Jurkat, Clone E6-1 (cell line): Measurements from ENCODE around the gene TAS2R1. TPM values are rescaled to one million over a fixed set of nuclear protein-coding genes. Genes with fewer than 3 reads are reported as not detected.

ENCODE experiments used
- DNase-seq: peaks from one replicate; pipeline ENCODE4 v3.0.0-alpha.2; 2011; ENCODE audit warnings: low read depth, low spot score
- H3K4me3 ChIP-seq: 2 replicates; pipeline ENCODE4 v1.5.1; 2011; ENCODE audit warnings: mild to moderate bottlenecking, low read length, control low read depth, moderate library complexity
- polyA plus RNA-seq: library from polyadenylated mRNA; unstranded; fragments of >200 nt; gene quantifications from one replicate; pipeline ENCODE4 v1.2.1, GENCODE V29; 2012; ENCODE audit warnings: missing spikeins; ENCODE audit not compliant: insufficient read length, insufficient read depth

TAS2R1 gene, protein sequence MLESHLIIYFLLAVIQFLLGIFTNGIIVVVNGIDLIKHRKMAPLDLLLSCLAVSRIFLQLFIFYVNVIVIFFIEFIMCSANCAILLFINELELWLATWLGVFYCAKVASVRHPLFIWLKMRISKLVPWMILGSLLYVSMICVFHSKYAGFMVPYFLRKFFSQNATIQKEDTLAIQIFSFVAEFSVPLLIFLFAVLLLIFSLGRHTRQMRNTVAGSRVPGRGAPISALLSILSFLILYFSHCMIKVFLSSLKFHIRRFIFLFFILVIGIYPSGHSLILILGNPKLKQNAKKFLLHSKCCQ
- not detected for polyA plus RNA-seq

DNA sequence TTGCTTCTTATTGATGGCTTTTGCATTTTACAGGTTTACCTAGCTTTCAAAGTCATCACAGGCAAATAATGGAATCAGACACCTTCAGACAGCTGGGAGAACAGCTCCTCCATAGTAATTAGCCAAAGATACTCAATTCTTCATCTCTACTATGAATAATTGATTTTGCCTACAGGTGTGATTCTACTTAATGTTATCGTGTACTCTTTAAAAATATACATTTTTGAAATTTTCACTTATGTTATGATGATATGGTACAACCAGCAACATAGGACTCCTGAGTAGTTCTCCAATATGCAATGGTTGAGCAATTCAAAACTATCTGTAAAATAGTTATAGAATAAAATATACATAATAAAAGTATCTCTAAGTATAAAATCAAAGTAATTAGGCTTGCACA, at the start of gene TAS2R1:
Gene TAS2R1 (minus strand): TSS at position 101 of the 400 bp plus-strand sequence. CDS start 319 bp downstream, outside the sequence.
- no peak for DNase-seq
- no peak within 1 kb of the TSS for H3K4me3 ChIP-seq

DNA sequence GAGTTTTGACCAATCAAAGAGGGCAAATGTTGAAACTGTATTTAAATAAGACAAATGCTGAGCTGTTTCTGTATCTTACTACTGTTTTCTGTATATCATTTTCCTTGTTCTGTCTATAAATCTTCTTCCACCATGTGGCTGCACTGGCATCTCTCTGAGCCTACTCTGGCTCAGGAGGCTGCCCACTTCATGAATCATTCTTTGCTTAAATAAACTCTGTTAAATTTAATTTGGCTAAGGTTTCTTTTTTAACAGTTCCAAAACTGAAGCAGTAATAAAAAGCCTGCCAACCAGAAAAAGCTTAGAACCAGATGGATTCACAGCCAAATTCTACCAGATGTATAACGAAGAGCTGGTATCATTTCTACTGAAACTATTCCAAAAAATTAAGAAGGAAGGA, 40.2 kb upstream of the TAS2R1 start:
- no peak overlapping the region for H3K4me3 ChIP-seq
- DNase-seq, result no peak

DNA sequence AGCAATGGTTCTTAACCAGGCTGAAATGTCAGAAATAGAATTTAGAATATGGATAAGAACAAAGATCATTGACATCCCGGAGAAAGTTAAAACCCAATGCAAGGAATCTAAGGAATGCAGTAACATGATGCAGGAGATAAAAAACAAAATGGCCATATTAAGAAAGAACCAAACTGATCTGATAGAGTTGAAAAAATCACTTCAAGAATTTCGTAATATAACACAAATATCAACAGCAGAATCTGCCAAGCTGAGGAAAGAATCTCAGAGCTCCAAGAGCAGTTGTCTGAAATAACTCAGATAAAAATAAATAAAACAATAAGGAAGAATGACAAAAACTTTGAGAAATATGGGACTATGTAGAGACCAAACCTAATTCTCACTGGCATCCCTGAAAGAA, 37.8 kb upstream of the TAS2R1 start:
- no peak for DNase-seq
- H3K4me3 ChIP-seq, result no peak overlapping the region

DNA sequence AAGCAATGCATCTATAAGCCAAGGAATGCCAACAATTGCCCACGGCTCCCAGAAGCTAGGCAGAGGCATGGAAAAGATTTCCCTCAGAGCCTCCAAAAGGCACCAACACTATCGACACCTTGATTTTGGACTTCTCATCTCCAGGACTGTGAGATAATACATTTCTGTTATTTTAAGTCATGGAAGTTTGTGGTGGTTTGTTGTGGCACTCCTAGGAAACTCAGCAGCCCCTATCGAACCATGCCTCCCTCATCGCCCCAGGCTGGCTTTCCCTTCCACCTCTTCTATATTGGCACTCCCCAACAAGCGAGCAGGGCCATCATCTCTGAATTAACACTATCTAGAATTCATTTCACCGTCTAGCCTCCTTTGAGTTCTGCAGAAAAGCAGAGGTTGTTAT, 33.7 kb upstream of the TAS2R1 start:
- no peak for DNase-seq

DNA sequence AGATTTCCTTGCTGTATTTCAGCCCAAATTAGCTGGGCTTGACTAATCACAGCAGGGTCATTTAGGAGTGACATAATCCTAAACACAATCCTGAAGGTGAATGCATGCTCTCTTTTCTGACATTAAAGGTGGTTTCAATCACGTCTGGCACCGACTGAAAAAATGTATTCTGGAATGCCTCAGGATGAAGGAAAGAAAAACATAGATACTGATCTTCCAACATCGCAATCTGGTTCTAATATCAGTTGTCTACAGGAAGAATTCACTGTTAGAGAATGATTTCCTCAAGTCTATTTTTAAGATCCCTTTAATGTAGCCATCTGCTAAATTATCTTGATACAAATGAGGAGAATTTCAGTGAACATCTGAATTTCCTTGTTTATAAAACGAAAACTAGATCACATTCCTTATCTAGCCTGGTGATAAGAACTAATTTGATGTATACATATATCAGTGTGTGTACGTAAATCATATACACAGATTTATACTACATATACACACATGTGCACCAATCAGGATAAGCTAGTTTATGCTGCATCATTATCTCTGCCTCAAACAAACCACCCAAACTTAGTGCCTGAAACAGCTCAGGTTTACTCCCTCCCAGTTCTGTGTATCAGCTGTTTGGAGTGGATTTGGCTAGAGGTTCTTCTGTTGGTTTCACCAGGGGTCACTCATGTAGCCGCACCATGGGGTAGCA, 31.3 kb upstream of the TAS2R1 start:
- no peak for DNase-seq
- H3K4me3 ChIP-seq, result no peak overlapping the region

More for the DNA sequence above, 33.7 kb upstream of the TAS2R1 start:
- H3K4me3 ChIP-seq, result no peak overlapping the region

DNA sequence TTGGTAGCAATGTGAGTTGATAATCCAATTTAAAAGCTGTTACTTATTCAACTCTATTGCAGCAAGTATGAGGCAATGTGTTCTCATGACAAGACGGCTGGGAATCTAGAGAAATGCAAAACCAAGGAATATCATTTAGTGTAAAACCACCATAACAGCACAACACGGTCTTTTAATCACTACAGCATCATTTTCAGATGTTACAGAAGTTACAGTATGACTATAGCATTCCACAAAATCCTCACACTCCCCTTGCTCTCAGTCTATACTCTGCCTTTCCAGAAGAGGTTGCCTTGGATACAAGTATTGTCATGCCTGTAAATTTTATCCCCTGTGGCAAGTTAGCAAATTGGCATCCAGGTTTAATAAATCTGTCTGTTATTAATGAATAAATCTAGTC, 28.6 kb upstream of the TAS2R1 start:
- no peak for DNase-seq
- H3K4me3 ChIP-seq, result no peak overlapping the region

DNA sequence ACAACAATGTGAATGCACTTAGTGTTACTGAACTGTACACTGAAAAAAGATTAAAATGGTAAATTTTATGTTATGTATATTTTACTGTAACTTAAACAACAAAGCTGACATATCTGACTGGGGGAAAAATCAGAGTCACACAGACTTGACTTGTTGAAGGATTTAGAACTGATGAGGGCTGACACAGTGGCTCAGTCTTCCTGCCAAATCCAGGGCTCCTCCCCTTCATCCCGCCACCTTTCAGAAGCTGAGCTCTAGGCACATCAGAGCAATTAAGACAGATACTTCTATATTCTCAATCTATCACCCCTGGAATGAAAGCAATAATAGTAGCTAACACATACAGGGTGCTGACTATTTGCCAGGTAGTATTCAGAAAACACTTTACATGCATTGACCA, 27.7 kb upstream of the TAS2R1 start:
- no peak for DNase-seq

DNA sequence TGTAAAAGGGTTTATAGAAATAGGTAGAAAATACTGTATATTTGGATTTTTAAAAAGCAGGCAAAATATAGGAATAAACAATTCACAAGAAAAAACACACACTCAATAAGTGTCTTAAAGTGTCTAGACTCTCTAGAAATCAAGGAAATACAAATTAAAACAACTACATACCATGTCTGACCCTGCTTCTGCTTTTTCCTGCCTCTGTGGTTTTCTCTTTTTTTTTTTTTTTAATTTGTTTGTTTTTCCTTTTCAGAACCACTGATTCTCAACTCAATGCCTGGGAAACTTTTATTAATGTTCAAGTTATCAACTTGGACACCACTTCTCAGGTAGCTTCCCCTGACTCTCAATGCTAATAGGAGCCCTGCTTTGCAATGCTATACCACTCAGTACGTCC, 25.5 kb upstream of the TAS2R1 start:
- DNase-seq, result no peak
- no peak overlapping the region for H3K4me3 ChIP-seq

More for the DNA sequence above, 27.7 kb upstream of the TAS2R1 start:
- no peak overlapping the region for H3K4me3 ChIP-seq

DNA sequence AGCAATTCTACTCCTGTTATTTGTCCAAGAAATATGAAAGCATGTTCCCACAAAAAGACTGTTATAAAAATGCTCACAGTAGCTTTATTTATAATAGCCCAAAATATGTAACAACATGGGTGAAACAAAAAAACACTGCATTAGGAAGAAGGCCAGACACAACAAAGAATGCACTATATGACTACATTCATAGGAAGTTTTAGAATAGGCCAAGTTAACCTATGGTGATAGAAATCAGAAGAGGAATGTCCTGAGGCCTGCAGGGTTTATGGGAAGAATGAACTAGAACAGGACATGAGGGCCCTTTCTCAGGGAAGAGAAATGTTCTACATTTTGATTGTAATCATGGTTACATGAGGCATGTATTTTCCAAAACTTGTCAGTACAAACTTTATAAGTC, 24.7 kb upstream of the TAS2R1 start:
- no peak for DNase-seq
- H3K4me3 ChIP-seq, result no peak overlapping the region

DNA sequence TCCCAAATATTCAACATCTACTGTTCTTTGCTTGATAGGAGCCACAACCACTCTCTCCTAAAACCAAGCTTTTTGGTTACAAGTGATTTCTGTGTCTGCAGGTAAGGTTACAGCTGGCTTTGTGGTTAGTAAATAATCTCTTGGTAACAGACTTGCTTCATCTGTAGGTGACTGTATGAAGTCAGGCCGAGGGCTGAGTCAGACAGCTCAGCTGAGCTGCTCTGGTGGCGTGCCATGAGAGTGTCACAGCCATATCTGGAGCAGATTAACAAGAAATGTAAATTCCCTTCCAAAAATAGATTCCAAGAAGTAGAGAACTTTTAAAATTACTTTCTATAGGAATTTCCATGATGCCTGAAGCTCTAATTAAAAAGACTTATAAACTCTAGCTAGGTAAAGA, 23.7 kb upstream of the TAS2R1 start:
- H3K4me3 ChIP-seq, result no peak overlapping the region
- DNase-seq, result no peak

DNA sequence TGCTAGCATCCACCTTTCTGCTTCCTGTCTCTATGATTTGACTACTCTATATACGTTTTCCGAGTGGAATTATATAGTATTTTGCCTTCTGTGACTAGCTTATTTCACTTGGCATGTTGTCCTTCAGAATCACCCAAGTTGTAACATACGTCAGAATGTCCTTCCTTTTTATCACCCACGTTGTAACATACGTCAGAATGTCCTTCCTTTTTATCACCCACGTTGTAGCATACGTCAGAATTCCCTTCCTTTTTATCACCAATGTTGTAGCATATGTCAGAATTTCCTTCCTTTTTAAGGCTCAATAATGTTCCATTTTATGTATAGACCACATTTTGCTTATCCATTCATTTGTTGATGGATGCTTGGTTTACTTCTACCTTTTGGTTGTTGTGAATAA, 22.9 kb upstream of the TAS2R1 start:
- H3K4me3 ChIP-seq, result no peak overlapping the region
- DNase-seq, result no peak

DNA sequence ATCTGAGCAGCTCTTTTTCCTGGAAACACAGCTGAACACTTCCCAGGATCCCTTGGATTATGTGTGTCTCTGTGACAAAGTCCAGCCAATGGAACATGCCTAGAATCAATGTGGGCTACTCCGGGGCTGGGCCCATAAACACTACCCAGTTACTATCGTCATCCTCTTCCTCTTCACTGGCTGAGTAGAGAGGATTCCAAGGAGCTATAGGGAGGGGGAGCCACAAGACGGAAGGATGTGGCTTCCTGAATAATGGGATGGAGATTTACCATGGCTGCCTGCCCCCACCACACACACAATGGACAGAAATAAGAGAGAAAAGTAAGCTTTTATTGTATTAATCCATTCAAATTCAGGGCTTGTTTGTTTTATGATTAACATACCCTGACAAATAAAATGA, 22.1 kb upstream of the TAS2R1 start:
- DNase-seq, result no peak

DNA sequence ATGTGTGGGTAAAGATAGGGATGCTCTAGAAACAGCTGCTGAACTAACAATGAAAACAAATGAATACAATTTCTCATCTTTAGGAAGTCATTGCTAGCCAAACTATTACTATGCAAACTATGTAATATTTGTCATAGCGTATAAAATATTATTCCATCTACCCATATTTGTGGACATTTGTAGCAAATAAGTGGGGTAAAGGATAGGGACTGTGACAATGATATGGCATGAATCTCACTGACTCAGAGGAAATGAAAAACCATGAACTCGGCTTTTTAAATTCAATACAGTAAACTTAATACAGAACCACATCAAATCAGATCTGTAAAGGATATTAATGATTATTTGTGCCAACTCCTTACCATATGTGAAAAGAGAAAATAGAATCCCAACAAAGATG, 16.7 kb upstream of the TAS2R1 start:
- no peak for DNase-seq
- H3K4me3 ChIP-seq, result no peak overlapping the region

More for the DNA sequence above, 22.1 kb upstream of the TAS2R1 start:
- no peak overlapping the region for H3K4me3 ChIP-seq

DNA sequence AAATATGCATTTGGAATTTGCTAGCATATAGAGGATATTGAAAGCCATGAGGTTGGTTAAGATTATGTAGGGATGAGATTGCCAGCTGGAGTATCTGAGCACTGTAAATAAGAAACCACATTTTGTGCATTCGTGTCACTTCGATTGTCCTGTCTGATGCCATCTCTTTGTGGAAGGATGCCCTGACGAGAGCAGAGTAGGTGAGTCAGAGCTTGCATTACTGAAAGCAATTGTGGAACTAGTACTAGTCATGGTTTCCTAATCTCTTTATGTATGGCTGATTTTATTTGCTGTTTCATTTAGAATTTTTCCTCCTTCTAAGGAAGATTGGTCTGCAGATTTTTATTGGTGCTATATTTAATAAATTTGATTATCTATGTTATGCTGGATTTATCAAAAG, 14.5 kb upstream of the TAS2R1 start:
- no peak overlapping the region for H3K4me3 ChIP-seq
- no peak for DNase-seq

DNA sequence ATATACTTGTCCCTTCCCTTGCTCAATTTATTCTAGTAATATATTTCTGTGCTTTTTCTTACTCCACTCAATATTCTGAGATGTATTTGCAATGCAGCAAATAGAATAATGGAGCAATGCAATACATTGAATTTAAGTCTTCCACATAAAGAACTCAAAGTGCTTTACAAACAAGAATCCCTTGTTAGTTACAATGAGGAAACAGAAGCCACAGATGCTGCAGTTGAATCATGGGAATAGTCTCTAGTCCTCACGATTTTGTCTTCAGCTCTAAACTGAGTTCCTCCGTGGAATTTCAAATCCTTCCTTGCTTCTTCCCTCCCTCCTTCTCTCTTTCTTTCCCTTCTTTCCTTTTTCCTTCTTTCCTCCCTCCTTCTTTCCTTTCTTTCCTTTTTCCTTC, 12.5 kb upstream of the TAS2R1 start:
- no peak for DNase-seq
- H3K4me3 ChIP-seq, result no peak overlapping the region

DNA sequence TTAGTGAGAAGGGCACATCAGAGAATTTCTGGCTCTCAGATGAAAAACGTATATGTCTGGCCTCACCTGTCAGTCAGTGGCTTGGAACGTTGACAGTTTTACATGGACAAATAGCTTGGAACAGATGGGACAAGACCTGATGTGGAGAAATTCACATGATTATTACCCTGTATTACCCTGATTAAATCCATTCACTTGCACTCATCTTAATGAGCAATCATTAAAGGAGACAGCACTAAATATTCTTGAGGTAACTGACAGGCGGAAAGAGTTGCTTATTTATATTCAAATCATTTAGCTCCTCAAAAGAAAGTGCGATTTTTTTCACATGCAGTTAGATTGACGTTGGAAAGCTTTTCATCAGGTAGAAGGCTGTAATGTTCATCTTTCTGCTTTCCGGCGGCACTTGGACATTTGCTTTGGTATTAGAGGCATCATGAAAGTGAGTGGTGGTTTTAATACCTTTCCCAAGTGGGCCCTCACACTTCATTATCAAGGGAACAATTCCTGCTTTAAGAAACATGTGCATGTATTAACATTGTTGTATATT, 11.7 kb upstream of the TAS2R1 start:
- no peak for DNase-seq
- no peak overlapping the region for H3K4me3 ChIP-seq

DNA sequence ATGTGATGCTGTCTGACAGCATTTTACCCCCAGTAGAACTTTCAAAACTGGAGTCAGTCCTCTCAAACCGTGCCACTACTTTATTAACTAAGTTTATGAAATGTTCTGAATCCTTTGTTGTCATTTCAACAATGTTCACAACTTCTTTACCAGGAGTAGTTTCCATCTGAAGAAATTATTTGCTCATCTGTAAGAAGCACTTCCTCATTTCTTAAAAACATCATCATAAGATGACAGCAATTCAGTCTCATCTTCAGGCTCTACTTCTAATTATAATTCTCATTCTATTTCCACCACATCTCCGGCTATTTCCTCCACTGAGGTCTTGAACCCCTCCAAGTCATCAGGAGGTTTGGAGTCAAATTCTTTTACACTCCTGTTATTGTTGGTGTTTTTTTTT, 2.3 kb upstream of the TAS2R1 start:
- no peak for DNase-seq
- H3K4me3 ChIP-seq, result no peak overlapping the region

DNA sequence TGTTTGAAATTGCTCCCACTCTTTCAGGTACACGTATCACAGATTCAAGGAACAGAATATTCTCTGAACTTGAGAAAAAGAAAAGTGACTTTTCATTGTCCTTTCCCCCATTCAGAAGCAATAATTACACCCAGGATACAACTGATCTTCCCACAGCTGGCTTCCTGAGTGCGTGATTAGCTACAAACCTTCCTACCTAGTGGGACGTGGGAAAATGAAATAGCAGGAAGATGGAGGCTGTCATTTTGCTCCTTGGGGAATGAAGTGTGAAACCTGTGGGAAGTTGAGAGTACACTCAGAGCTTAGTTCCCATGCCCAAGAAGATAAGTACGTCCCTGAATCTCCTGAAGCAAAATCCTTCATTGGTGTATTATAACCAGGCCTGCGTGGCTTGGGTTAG, 2.6 kb downstream of the TAS2R1 start:
- no peak for DNase-seq
- no peak overlapping the region for H3K4me3 ChIP-seq

DNA sequence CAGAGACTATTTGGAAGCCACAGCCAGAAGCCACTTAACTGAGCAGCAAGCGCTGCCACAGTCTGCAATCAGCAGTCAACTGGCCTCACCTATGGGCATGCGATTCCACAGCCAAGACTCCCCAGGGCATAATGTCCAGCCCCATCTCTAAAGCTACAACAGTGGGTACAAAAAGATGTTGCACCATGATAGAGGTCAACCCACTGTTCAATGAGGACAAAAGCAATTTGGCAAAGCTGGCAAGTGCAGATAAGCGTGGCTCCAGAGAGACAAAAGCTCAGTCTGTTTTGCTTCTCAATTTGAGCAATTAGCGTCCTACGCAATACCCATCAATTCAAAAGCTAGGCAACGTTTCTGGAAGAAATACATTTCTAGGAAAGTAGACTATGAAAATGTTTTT, 3.2 kb downstream of the TAS2R1 start:
- DNase-seq, result no peak
- H3K4me3 ChIP-seq, result no peak overlapping the region

DNA sequence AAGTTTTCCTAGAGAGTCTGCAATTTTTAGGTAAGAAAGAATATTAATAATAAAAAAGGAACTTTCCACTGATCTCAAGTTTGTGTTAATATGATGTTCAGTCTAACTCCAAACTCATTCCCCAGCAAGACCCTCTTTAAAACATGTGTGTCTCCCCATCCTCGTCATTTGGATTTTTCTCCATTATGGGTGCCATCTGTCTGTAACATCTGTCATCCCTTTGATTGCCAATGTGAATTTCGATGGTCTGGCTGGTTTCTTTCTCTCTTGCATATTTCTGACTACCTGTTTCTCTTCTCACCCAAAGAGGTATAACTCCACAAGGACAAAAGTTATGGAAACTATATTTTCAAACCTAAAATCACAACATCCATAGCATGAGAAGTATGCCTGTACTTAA, 4.4 kb downstream of the TAS2R1 start:
- DNase-seq, result no peak
- no peak overlapping the region for H3K4me3 ChIP-seq

DNA sequence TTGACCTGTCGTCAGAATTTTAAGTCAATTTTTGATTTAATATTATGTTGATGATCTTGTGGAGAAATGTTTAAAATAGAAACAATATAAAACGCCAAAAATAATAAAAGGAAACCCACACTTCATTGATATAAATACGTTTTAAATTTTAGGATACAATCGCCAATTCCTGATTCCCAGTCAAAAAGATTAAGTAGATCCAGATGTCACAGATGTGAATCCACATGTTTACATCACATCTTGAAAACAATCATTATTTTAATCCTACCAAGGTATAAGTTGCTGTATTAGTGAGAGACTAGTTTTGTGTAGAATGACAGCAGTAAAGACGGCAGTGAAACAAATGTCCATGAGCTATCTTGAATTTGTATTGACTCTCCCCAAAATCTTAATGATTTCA, 4.9 kb downstream of the TAS2R1 start:
- no peak for DNase-seq
- H3K4me3 ChIP-seq, result no peak overlapping the region
